NCI-H82 (cell line): Measurements from ENCODE around the gene CNTRL.
"Not testable (repeated sequence)": the region's sequence is repeated elsewhere in the genome, so short reads cannot be mapped to it uniquely, and the experiment has no call there.

Experiments used
- DNase-seq: peaks from one replicate; lab custom pipeline; 2025; lab: John Stamatoyannopoulos, UW

The CNTRL gene, protein sequence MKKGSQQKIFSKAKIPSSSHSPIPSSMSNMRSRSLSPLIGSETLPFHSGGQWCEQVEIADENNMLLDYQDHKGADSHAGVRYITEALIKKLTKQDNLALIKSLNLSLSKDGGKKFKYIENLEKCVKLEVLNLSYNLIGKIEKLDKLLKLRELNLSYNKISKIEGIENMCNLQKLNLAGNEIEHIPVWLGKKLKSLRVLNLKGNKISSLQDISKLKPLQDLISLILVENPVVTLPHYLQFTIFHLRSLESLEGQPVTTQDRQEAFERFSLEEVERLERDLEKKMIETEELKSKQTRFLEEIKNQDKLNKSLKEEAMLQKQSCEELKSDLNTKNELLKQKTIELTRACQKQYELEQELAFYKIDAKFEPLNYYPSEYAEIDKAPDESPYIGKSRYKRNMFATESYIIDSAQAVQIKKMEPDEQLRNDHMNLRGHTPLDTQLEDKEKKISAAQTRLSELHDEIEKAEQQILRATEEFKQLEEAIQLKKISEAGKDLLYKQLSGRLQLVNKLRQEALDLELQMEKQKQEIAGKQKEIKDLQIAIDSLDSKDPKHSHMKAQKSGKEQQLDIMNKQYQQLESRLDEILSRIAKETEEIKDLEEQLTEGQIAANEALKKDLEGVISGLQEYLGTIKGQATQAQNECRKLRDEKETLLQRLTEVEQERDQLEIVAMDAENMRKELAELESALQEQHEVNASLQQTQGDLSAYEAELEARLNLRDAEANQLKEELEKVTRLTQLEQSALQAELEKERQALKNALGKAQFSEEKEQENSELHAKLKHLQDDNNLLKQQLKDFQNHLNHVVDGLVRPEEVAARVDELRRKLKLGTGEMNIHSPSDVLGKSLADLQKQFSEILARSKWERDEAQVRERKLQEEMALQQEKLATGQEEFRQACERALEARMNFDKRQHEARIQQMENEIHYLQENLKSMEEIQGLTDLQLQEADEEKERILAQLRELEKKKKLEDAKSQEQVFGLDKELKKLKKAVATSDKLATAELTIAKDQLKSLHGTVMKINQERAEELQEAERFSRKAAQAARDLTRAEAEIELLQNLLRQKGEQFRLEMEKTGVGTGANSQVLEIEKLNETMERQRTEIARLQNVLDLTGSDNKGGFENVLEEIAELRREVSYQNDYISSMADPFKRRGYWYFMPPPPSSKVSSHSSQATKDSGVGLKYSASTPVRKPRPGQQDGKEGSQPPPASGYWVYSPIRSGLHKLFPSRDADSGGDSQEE (N-terminal part only)

DNA sequence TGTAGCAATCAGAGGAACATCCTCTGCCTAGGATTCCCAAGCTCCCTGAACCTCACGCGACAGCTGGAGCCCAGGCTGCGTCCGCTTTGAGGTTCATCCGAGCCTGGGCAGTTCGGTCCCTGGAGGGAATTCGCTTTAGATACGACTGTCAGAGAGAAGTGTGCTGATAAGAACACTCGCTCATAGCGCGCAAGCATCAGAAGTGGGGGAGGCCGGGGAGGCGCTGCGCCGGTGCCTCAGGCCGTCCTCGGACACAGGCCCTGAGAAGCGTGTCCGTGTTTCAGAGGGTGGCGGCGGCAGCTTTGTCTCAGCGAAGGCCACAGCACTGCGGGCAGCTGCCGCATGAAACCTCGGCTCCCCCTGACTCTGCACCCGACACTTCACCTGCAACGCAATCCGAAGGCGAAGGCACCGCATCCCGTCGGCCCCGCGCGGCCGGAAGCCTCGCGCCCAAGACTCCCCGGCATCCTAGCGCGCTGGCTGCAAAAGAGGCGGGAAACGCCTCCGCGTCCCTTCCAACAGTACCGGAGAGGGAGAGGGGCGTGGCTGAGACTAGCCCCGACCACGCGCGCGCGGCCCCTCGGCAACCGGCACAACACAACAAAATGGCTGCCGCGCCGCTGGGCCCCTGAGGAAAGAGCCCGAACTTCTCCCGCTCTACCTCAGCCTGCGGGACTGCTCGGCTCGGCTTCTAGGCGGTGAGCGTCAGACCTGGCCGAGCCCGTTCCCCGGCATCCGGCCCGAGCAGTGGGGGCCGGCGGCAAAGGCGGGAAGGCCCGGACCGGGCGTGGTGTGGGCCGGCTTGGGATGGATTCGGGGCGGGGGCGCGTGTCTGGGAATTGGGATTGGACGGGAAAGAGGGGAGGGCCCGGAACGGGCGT, at the start of gene CNTRL:
CNTRL (plus strand) TSS at position 586 of the 881 bp plus-strand sequence. CDS start 13,372 bp downstream, outside the sequence.
- DNase-seq, result peak; percentile 95

GRCh38 chr9:121026260-121026691, 48.5 kb upstream of the CNTRL start:
- DNase-seq, result no peak

GRCh38 chr9:121026768-121027167, 48.0 kb upstream of the CNTRL start:
- no peak for DNase-seq

- DNase-seq, result not testable (repeated sequence)
Measured at GRCh38 chr9:121028285-121028684, 46.5 kb upstream of the CNTRL start.

- no peak for DNase-seq
Measured at GRCh38 chr9:121029469-121029868, 45.3 kb upstream of the CNTRL start.

DNA sequence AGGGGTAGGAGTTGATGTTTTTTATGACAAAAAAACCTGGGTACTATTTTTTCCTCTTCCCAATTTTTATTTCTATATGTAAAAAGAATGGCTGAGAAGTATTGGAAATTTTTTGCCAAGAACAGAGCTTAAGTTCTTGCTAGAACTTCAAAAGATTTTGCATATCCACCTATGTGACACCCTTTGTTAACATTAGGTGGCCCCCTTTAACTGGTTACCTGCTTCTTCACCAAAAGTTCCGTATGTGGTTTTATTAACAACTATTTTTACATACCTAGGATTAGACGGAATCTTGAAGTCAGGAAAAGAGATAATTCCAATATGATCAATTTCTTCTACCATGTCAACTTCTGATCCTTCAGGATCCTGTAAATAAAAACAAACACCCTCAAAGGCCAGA, 40.2 kb upstream of the CNTRL start:
- no peak for DNase-seq

- DNase-seq, result not testable (repeated sequence)
Measured at GRCh38 chr9:121035717-121036116, 39.0 kb upstream of the CNTRL start.

GRCh38 chr9:121038362-121038761, 36.4 kb upstream of the CNTRL start:
- no peak for DNase-seq

DNA sequence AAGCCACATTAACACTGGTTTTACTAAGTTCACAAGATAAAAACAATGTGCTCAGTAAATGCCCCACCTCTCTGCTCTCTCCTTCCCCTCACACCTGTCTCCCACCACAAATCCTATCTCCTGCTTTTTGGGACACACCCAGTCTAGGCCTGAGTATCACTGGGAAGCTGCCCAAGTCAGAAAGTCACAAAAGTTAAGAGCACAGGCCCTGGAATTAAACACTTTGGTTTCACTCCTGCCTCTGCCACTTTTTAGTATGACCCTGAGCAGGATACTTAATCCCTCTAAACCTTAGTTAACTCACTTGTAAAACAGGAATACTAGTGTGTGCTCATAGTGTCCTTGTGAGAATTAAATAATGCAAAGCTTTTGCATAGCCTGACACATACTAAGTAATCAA, 36.0 kb upstream of the CNTRL start:
- no peak for DNase-seq

- no peak for DNase-seq
Measured at GRCh38 chr9:121048175-121048574, 26.6 kb upstream of the CNTRL start.

- no peak for DNase-seq
Measured at GRCh38 chr9:121048618-121049017, 26.1 kb upstream of the CNTRL start.

DNA sequence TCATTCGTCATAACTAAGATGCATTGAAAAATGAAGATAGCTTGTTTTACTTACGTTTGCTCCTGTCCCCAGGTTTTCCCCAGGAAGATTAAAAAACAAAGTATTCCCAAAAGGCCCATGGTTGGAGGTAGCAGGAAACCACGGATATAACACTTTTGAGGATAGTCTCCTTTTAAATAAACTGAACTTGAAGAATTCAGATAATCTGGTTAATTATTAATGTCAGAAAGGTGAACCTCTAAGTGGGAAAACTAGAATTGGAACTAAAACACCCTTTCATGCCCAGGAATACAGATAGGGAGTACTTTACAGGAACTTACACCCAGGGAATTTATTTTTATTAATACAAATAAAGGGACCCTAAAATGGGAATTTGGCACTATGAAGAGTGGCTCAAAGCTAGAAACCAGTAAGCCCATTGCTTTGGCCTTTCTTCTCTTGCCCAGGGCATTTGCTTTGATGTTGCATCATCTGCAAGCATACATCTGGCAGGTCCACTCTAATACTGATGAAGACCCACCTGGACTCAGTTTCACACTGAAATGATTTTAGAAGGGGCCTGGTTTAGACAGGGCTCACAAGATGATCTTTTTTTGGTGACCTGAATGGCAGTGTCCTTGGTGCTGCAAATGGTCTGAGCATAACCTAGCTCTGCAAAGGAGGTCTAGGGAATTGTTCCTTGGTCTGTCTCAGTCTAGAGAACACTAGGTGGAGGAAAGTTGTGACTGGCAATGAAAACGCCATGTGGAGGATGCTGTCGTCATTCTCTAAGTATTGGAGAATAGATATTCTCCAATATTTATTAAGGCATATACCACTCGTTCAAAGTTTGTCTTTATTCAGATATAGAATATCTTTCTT, 24.4 kb upstream of the CNTRL start, which contains the start of gene C5:
C5 (minus strand) TSS at position 148 of the 861 bp plus-strand sequence; CDS start at position 119, 29 bp downstream.
- DNase-seq, result no peak

GRCh38 chr9:121053544-121053943, 21.2 kb upstream of the CNTRL start:
- DNase-seq, result no peak

- DNase-seq, result peak; percentile 14
Measured at GRCh38 chr9:121055642-121056143, 19.1 kb upstream of the CNTRL start.

DNA sequence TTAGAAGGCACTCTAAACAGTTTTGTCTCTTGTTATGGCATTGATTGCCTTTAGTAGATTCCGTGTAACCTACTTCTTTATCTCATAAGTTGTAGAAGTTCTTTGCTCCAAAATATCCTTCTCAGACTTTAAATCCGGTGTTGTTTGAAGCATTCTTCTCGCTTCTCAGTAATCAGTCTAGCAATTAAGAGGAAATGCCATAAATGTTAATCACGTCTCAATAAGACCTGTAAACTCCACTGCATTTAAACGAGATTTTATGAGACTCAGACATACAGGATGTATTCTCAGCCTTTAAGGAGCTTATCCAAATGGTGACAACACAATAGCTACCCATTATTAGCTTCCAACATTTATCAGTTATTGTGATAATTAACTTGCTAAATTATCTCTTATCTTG, 16.9 kb upstream of the CNTRL start:
- DNase-seq, result no peak

DNA sequence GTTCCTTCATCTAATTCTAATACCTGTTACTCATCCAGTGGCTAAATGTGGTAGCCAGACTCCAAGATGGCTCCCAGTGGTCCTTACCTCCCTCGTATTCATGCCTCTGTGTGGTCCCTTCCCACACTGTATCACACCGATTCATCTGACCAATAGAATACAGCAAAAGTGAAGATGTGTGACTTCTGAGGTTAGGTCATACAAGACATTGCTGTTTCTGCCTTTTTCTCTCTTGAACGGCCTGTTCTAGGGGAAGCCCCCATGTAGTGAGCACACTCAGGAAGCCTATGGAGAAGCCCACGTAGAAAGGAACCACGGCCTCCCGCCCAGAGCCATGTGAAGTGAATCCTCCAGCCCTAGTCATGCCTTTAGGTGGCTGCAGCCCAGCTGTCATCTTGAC, 15.2 kb upstream of the CNTRL start:
- no peak for DNase-seq

DNA sequence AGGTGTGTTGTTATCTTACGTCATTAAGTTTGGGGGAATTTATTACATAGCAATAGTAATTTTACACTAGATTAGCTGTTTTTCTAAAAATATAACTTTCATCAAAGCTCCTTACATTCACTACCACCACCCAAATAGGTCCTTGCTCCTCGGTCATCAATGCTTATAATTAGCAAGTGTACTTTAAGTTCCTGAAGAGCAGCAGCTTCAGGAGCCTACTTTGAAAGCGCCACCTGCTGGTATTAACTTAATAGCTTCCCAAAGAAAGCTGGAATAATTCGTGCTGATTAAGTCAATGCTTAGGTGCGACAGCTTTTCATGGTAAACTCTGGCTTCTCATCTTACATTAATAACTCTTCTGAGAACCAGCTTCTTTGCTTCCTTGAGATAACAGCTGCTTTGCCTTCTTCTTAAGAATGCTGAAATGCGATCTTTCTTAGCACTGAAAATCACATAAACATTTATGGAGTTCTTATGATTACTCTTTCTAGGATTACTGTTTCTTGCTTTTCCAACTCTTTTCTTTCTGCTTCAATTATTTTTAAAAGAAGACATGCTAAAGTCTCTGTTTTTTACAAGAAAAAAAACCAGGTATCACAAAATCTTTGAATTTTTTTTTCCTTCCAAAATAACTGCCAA, 14.6 kb upstream of the CNTRL start:
- peak; percentile 91 for DNase-seq

- DNase-seq, result no peak
Measured at GRCh38 chr9:121066850-121067249, 7.9 kb upstream of the CNTRL start.

DNA sequence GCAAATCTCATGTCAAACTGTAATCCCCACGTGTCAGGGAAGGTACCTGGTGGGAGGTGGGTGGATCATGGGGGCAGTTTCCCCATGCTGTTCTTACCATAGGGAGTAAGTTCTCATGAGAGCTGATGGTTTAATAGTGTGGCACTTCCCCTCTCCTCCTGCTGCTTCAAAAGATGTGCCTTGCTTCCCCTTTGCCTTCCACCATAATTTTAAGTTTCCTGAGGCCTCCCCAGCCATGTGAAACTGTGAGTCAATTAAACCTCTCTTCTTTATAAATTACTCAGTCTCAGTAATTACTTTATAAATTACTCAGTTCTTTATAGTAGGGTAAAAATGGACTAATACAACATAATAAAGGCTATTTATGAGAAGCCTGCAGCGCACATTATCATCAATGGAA, 7.1 kb upstream of the CNTRL start:
- DNase-seq, result no peak
